ENCODE results near the gene SLC26A5. TPM values are rescaled to one million over a fixed set of nuclear protein-coding genes. Genes with fewer than 3 reads are reported as not detected.

The SLC26A5 gene
- total and polyA plus RNA-seq, 10 of the 15 experiments (the other 5 are each of a cell fraction or from before 2014, with no cell fraction given): 0.03 TPM; not detected in 9

DNA sequence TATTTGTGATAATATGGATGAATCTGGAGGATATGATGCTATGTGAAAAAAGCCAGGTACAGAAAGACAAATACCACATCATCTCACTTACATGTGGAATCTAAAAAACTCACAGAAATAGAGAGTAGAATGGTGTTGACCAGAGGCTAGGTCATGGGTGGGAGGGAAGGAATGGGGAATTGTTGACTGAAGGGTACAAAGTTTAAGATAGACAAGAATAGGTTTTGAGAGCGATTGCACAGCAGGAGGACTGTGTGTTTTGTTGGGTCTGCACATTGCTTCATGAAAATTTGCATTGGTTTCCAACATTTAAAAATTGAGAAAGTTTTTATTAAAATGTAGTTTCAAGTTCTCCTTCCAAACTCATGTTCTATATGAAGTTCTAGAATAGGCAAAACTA, 8.4 kb downstream of the SLC26A5 start:
- Histone ChIP-seq H3K4me2 (ENCODE audit: control insufficient read depth, insufficient read depth) (no peak overlapping the region), H3K9me3 (replicated peaks; ENCODE audit: control insufficient read depth, insufficient read depth, low read length) (no peaks in the 10 kb centered on the region; the same call in 2 of the 3 replicates), H3K27me3 (replicated peaks in 1 of 2; ENCODE audit: control insufficient read depth in 2 of 2, insufficient read depth in 2 of 2, low read length in 1 of 2) (peaks cover 0 to 3% of the 10 kb centered on the region in 2 experiments; a peak in 2 of 4 replicates), H3K4me3 (no peak overlapping the region), H3K27ac (ENCODE audit: control insufficient read depth, insufficient read depth) (no peak overlapping the region), H3K9ac (ENCODE audit: control insufficient read depth, insufficient read depth, low read length) (no peak overlapping the region), H3K36me3 (ENCODE audit: control insufficient read depth in 2 of 2, insufficient read depth in 2 of 2, low read length in 1 of 2) (no peaks in the 10 kb centered on the region), H4K20me1 (ENCODE audit: control insufficient read depth, insufficient read depth) (no peaks in the 10 kb centered on the region), H3K4me1 (ENCODE audit: control insufficient read depth, insufficient read depth, low read length) (0 out of 2 replicates have a peak, but pooled peaks cover 3% of the 10 kb centered on the region), H3K79me2 (ENCODE audit: control insufficient read depth, insufficient read depth, low read length) (no peaks in the 10 kb centered on the region), H2AFZ (ENCODE audit: control insufficient read depth, low read depth, low read length) (no peak overlapping the region)
- TF ChIP-seq ZNF217 (IDR thresholded peaks at IDR 0.05) (no peak), SREBF2 (IDR thresholded peaks at IDR 0.05; ENCODE audit: low read length) (no peak), SP1 (IDR thresholded peaks at IDR 0.05; ENCODE audit: low read depth, low read length) (no peak), SMARCA5 (IDR thresholded peaks at IDR 0.05) (no peak), ATF7 (IDR thresholded peaks at IDR 0.05; ENCODE audit: low read depth) (no peak), STAT3 (IDR thresholded peaks at IDR 0.05; ENCODE audit: low read depth, low read length) (no peak), SMAD5 (IDR thresholded peaks at IDR 0.05; ENCODE audit: low read depth) (no peak), CREB1 (IDR thresholded peaks at IDR 0.05; ENCODE audit: low read depth) (no peak), EP300 (IDR thresholded peaks at IDR 0.05; ENCODE audit: borderline replicate concordance in 1 of 2, control insufficient read depth in 1 of 2, low read depth in 2 of 2, low read length in 2 of 2) (no peak), KAT2A (conservative IDR thresholded peaks at IDR 0.05; ENCODE audit: control insufficient read depth, low read depth, low read length) (no peak), BACH1 (IDR thresholded peaks at IDR 0.05; ENCODE audit: borderline replicate concordance) (no peak), MEF2B (IDR thresholded peaks at IDR 0.05; ENCODE audit: partially characterized antibody, poor library complexity, severe bottlenecking) (no peak)
- TF ChIP-seq, protein P1, sequence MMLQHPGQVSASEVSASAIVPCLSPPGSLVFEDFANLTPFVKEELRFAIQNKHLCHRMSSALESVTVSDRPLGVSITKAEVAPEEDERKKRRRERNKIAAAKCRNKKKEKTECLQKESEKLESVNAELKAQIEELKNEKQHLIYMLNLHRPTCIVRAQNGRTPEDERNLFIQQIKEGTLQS (IDR thresholded peaks at IDR 0.05; ENCODE audit: borderline replicate concordance, extremely low read depth, low read depth, low read length): no peak
- TF ChIP-seq, protein P2, sequence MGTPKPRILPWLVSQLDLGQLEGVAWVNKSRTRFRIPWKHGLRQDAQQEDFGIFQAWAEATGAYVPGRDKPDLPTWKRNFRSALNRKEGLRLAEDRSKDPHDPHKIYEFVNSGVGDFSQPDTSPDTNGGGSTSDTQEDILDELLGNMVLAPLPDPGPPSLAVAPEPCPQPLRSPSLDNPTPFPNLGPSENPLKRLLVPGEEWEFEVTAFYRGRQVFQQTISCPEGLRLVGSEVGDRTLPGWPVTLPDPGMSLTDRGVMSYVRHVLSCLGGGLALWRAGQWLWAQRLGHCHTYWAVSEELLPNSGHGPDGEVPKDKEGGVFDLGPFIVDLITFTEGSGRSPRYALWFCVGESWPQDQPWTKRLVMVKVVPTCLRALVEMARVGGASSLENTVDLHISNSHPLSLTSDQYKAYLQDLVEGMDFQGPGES (IDR thresholded peaks at IDR 0.05): no peak
- FAIRE-seq (no peak), DNase-seq (ENCODE audit: low read depth, low spot score) (no peak), ATAC-seq (no peak)
- 27% methylated on average over 1 of the region's 1 CpG for whole genome bisulfite sequencing (ENCODE audit: insufficient coverage, insufficient replicate concordance, low lambda C conversion rate, missing lambda C conversion rate)
- ChIA-PET SMC1A (ENCODE audit: uncharacterized antibody, unreplicated experiment) (no interaction called here), CTCF (no interaction called here), POLR2A (no interaction called here), RAD21 (ENCODE audit: unreplicated experiment) (no interaction called here)
- intact Hi-C loops (cut with micrococcal nuclease; ENCODE audit: unreplicated experiment): no loop called here
- no TSS peak for BruUV-seq (replicated peaks)
- in situ Hi-C loops (cut with MboI): no loop called here

All from GM12878 (cell line).